ENCODE results near the gene GULP1. TPM values are rescaled to one million over a fixed set of nuclear protein-coding genes. Genes with fewer than 3 reads are reported as not detected.
"Not testable (repeated sequence)": the region's sequence is repeated elsewhere in the genome, so short reads cannot be mapped to it uniquely, and the experiment has no call there.

The GULP1 gene
- total RNA-seq, 1 donor from 2014 or later = 17.7 TPM

DNA sequence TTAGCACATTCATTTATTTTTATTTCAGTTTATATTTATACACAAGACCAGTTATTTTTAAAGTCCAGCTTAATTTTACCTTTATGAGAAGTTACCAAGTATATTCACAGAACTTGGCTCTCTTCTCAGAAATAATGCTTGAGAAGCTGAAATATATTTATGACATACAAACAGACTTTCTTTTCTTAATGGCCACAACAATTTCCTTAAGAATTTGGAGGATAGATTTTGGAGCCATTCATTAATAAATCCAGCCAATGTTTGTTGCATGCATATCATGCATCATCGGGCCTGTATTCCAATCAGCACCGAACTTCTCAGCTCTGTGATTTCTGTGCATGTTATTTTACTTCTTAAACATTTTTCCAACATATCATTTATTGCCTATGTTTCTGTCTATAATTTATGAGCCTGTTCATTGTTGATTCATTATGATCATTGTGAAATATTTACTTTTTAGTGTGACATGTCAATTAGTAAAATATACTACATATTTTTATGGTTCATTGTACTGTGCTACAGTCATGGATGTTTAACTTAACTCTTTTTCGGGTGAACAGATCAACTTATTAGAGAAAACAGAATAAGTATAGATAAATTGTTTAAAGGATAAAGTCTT lies 3.5 kb downstream of the GULP1 start:
- peaks cover 13% of the 10 kb centered on the region for H3K9me3 Mint-ChIP-seq (ENCODE audit: unreplicated experiment)
- TF ChIP-seq, protein P1, sequence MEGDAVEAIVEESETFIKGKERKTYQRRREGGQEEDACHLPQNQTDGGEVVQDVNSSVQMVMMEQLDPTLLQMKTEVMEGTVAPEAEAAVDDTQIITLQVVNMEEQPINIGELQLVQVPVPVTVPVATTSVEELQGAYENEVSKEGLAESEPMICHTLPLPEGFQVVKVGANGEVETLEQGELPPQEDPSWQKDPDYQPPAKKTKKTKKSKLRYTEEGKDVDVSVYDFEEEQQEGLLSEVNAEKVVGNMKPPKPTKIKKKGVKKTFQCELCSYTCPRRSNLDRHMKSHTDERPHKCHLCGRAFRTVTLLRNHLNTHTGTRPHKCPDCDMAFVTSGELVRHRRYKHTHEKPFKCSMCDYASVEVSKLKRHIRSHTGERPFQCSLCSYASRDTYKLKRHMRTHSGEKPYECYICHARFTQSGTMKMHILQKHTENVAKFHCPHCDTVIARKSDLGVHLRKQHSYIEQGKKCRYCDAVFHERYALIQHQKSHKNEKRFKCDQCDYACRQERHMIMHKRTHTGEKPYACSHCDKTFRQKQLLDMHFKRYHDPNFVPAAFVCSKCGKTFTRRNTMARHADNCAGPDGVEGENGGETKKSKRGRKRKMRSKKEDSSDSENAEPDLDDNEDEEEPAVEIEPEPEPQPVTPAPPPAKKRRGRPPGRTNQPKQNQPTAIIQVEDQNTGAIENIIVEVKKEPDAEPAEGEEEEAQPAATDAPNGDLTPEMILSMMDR (IDR thresholded peaks at IDR 0.05; ENCODE audit: partially characterized antibody, unreplicated experiment) = no peak
- peak overlapping the region; percentile 30 for H3K4me3 Mint-ChIP-seq (ENCODE audit: unreplicated experiment)
- peaks cover 22% of the 10 kb centered on the region for H3K4me1 Mint-ChIP-seq (ENCODE audit: low read depth, unreplicated experiment)
- peaks cover 9% of the 10 kb centered on the region for H3K27me3 Mint-ChIP-seq (ENCODE audit: unreplicated experiment)
- peaks cover 6% of the 10 kb centered on the region for H3K36me3 Mint-ChIP-seq (ENCODE audit: unreplicated experiment)
- no peak overlapping the region for H3K27ac Mint-ChIP-seq (ENCODE audit: unreplicated experiment)
- no peak for DNase-seq

DNA sequence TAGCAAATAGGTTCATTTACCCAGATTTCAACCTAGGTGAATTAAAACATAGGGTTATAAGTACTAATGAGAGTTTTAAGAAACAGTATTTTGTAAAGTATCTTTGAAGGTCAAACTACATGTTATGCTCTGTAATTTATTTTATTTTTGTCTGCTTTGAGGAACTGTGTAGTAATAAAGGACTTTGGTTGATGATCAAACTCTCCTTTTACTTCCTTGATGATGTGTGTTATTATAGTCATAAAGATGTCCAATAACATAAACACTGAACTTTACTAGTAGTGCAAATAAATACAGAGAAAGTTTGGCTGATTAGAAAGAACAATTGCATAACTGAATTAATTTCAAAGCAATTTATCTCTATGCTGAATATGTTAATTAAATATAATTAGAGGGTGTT lies 6.3 kb downstream of the GULP1 start:
- no peak overlapping the region for H3K4me3 Mint-ChIP-seq (ENCODE audit: unreplicated experiment)
- TF ChIP-seq, protein P1 (IDR thresholded peaks at IDR 0.05; ENCODE audit: partially characterized antibody, unreplicated experiment) = no peak
- peaks cover 5% of the 10 kb centered on the region for H3K9me3 Mint-ChIP-seq (ENCODE audit: unreplicated experiment)
- peaks cover 19% of the 10 kb centered on the region for H3K4me1 Mint-ChIP-seq (ENCODE audit: low read depth, unreplicated experiment)
- DNase-seq = no peak
- peaks cover 6% of the 10 kb centered on the region for H3K27me3 Mint-ChIP-seq (ENCODE audit: unreplicated experiment)
- H3K27ac Mint-ChIP-seq (ENCODE audit: unreplicated experiment) = no peak overlapping the region
- peaks cover 6% of the 10 kb centered on the region for H3K36me3 Mint-ChIP-seq (ENCODE audit: unreplicated experiment)

DNA sequence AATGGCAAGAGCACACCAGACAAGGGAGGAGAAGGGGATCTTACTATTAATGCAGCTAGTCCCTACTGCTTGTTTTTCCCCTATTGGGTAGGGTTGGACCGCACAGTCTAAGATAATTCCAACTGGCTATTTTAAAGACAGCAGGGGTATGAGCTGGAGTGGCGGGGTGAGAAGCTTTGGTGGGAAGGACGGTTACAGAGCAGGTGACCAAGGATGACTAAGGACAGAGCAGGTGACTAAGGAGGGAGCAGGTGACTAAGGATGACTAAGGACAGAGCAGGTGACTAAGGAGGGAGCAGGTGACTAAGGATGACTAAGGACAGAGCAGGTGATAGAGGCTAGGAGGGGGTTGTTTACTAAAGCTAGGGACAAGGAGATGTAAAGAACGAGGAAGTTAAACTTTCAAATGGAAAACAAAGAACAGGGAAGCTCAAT lies 7.3 kb downstream of the GULP1 start:
- H3K27ac Mint-ChIP-seq (ENCODE audit: unreplicated experiment); H3K36me3 Mint-ChIP-seq (ENCODE audit: unreplicated experiment); DNase-seq; H3K9me3 Mint-ChIP-seq (ENCODE audit: unreplicated experiment); H3K4me3 Mint-ChIP-seq (ENCODE audit: unreplicated experiment); H3K27me3 Mint-ChIP-seq (ENCODE audit: unreplicated experiment): not testable (repeated sequence)
- peaks cover 16% of the 10 kb centered on the region for H3K4me1 Mint-ChIP-seq (ENCODE audit: low read depth, unreplicated experiment)

DNA sequence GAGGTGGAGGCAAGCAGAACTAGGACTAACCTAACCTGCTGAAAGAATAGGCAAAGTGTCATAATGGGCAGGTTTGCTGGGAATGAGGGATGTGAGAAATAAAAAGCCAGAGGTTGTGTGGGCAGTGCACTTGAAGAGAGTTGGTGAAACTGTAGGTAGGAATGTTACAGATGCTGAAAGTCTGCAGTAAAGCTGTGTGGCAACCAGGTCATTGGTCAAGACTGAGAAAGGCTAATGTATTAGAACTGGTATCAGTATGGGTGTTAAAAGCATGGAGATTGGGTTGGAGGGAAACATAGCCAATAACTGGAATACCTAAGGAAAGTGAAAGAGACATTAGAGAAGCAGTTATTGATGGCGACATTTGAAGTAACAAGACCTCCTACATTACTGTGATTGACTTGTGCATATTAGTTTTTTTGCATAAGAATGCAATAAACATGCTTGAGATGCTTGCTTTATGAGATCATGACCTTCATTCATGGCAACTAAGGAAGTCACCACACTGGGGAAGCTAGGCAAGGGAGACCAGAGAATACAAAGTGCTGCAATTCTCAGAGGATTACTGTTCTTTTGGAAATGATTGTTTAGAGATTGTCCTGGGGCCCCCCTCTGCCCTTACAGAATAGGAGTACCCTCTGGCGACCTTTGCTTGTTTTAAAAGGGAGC lies 11.8 kb downstream of the GULP1 start:
- Mint-ChIP-seq H3K9me3 (ENCODE audit: unreplicated experiment) (peaks cover 1% of the 10 kb centered on the region), H3K4me3 (ENCODE audit: unreplicated experiment) (no peak overlapping the region), H3K27me3 (ENCODE audit: unreplicated experiment) (no peaks in the 10 kb centered on the region), H3K4me1 (ENCODE audit: low read depth, unreplicated experiment) (peaks cover 18% of the 10 kb centered on the region), H3K36me3 (ENCODE audit: unreplicated experiment) (peaks cover 6% of the 10 kb centered on the region), H3K27ac (ENCODE audit: unreplicated experiment) (no peak overlapping the region)
- TF ChIP-seq, protein P1 (IDR thresholded peaks at IDR 0.05; ENCODE audit: partially characterized antibody, unreplicated experiment) = no peak
- DNase-seq = no peak

DNA sequence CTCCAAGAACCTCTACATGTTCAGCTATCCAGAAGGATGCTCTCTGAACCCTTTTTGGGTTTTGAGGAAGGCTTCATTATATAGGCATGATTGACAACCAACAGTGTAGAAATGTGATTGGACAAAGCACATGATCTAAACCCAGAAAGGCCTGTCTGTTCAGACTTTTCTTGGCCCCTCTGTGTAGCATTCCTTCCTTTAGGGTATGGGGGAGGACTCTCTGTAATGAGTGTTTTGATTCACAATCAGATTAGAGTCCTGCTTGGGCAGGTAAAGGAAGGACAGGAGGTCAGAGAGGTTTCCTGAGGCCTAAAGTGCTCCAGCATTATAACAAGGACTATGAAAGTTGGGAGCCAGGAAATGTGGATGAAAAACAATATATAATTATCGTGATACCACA lies 13.6 kb downstream of the GULP1 start:
- H3K27me3 Mint-ChIP-seq (ENCODE audit: unreplicated experiment) = no peaks in the 10 kb centered on the region
- TF ChIP-seq, protein P1 (IDR thresholded peaks at IDR 0.05; ENCODE audit: partially characterized antibody, unreplicated experiment) = no peak
- no peaks in the 10 kb centered on the region for H3K9me3 Mint-ChIP-seq (ENCODE audit: unreplicated experiment)
- DNase-seq = no peak
- no peak overlapping the region for H3K4me3 Mint-ChIP-seq (ENCODE audit: unreplicated experiment)
- H3K27ac Mint-ChIP-seq (ENCODE audit: unreplicated experiment) = no peak overlapping the region
- H3K36me3 Mint-ChIP-seq (ENCODE audit: unreplicated experiment) = no peaks in the 10 kb centered on the region
- H3K4me1 Mint-ChIP-seq (ENCODE audit: low read depth, unreplicated experiment) = peaks cover 18% of the 10 kb centered on the region

Measured in glutamatergic neuron (in vitro differentiated cells).